T-cell (primary cell): ENCODE data around the gene ZDHHC14. TPM values are rescaled to one million over a fixed set of nuclear protein-coding genes. Genes with fewer than 3 reads are reported as not detected.

Source experiments
- ATAC-seq, 4 experiments: fragments of 200-7000 bp in 3 of 4; fragments of 150-1000 bp in 1 of 4; cut with Tn5 transposase; replicated peaks in 1 of 4; 1 replicate in 3 of 4; 2 replicates in 1 of 4; pipeline ENCODE4 v1.10.0; 2021; ENCODE audit warnings: moderate library complexity in 3 of 4, mild to moderate bottlenecking in 2 of 4, moderate number of reproducible peaks in 1 of 4
- CTCF ChIA-PET, 2 donors: fragments of 300-600 bp; sonication (Branson Sonifier 250); formaldehyde crosslinking; loops; one replicate each; lab custom pipeline; 2022; ENCODE audit warnings: antibody characterized with exemption in 2 of 2; lab: Charles Lee
- POLR2A ChIA-PET, 2 donors: fragments of 300-600 bp; sonication (Branson Sonifier 250); formaldehyde crosslinking; loops; one replicate each; lab custom pipeline; 2022; ENCODE audit warnings: antibody characterized with exemption in 2 of 2; lab: Charles Lee
- DNase-seq, 35 experiments: peaks; one replicate each; pipeline versions ENCODE4 v3.0.0 to v3.0.0-alpha.2; 2013 to 2023
- H3K27ac ChIP-seq: one replicate; pipeline ENCODE4 v1.5.1; 2013; ENCODE audit warnings: low read length
- H3K27me3 ChIP-seq, 2 experiments: replicated peaks in 1 of 2; 1 replicate in 1 of 2; 2 replicates in 1 of 2; pipeline versions ENCODE4 v1.6.1 to v1.7.0; 2013; ENCODE audit warnings: low read length in 1 of 2, mixed read lengths in 1 of 2; ENCODE audit not compliant: control insufficient read depth in 2 of 2, insufficient read depth in 2 of 2; ENCODE audit errors: extremely low read depth in 1 of 2
- H3K36me3 ChIP-seq, 2 donors: 1 replicate in 1 of 2; 2 replicates in 1 of 2; pipeline versions ENCODE4 v1.6.1 to v1.7.0; 2013; ENCODE audit warnings: low read length in 1 of 2; ENCODE audit not compliant: control insufficient read depth in 2 of 2, insufficient read depth in 1 of 2; ENCODE audit errors: extremely low read depth in 1 of 2
- H3K4me1 ChIP-seq, 2 experiments: 1 replicate in 1 of 2; 2 replicates in 1 of 2; pipeline versions ENCODE4 v1.6.1 to v1.7.0; 2013; ENCODE audit warnings: low read length in 2 of 2, mixed read lengths in 1 of 2; ENCODE audit not compliant: insufficient read depth in 2 of 2, control insufficient read depth in 1 of 2; ENCODE audit errors: extremely low read depth in 1 of 2
- H3K4me3 ChIP-seq, 2 donors: 1 replicate in 1 of 2; 2 replicates in 1 of 2; pipeline versions ENCODE4 v1.5.1 to v1.7.0; 2013; ENCODE audit warnings: mild to moderate bottlenecking in 2 of 2, low read length in 1 of 2, moderate library complexity in 1 of 2; ENCODE audit not compliant: control insufficient read depth in 1 of 2; ENCODE audit errors: extremely low read depth in 1 of 2
- H3K9me3 ChIP-seq: 2 replicates; pipeline ENCODE4 v1.7.0; 2013
- H3K27ac Mint-ChIP-seq, 2 donors: one replicate each; pipeline ENCODE4 v1.8.0; 2020 to 2021; ENCODE audit warnings: mild to moderate bottlenecking in 2 of 2, mixed read lengths in 2 of 2
- H3K27me3 Mint-ChIP-seq, 2 donors: one replicate each; pipeline ENCODE4 v1.8.0; 2021 to 2022; ENCODE audit warnings: mixed read lengths in 2 of 2
- H3K36me3 Mint-ChIP-seq: one replicate; pipeline ENCODE4 v1.8.0; 2021; ENCODE audit warnings: mixed read lengths
- H3K4me1 Mint-ChIP-seq, 3 donors: one replicate each; pipeline ENCODE4 v1.8.0; 2020 to 2022; ENCODE audit warnings: mixed read lengths in 3 of 3, mild to moderate bottlenecking in 1 of 3
- H3K4me3 Mint-ChIP-seq, 3 donors: one replicate each; pipeline ENCODE4 v1.8.0; 2020 to 2022; ENCODE audit warnings: mild to moderate bottlenecking in 3 of 3, mixed read lengths in 3 of 3, moderate library complexity in 3 of 3
- H3K9me3 Mint-ChIP-seq, 3 donors: one replicate each; pipeline ENCODE4 v1.8.0; 2020 to 2022; ENCODE audit warnings: mixed read lengths in 3 of 3
- WGBS: methylation state at CpG from one replicate; pipeline ENCODE4 v1.1.5; 2013; ENCODE audit warnings: missing lambda C conversion rate; ENCODE audit not compliant: insufficient coverage; 5-methylcytosine and 5-hydroxymethylcytosine counted together
- total RNA-seq, 35 experiments: library from RNA in 6 of 35; stranded (reverse) in 6 of 35; fragments of 120-200 nt in 1 of 35; gene quantifications; one replicate each; pipeline versions ENCODE4 v1.2.1 to v1.2.4 and lab custom pipeline; 2013 to 2026

ZDHHC14 gene
- total RNA-seq, 5 donors from 2014 or later (not counting 1 experiment from before 2014, with no cell fraction given): 2.1 to 3.7 (median 2.6) TPM

DNA sequence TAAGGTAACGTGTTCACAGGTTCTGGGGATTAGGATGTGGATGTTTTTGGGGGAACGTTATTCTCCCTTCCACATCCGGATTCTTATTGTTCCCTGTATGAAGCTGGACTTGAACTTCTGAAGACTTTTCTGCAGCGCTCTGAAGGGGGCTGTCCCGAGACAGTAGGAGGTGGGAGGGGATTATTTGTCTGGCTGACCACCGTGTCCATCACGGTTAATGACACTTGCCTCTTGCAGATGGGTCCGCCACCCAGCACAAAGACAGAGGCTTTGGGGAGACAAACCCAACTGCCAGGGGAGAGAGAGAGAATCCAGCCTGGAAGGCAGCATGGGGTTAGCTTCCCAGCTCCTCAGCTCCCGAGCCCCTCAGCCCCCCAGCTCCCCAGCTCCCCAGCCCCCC, 16.7 kb downstream of the ZDHHC14 start:
- Mint-ChIP-seq H3K4me1 (peaks cover 0 to 8% (median 0%) of the 10 kb centered on the region in 3 donors), H3K36me3 (no peaks in the 10 kb centered on the region), H3K9me3 (no peaks in the 10 kb centered on the region), H3K4me3 (no peak overlapping the region), H3K27me3 (peaks cover 0 to 7% of the 10 kb centered on the region in 2 donors), H3K27ac (no peak overlapping the region)
- WGBS: no CpG with 5 or more reads among the region's 9 CpGs
- Histone ChIP-seq H3K4me3 (no peak overlapping the region), H3K27ac (no peak overlapping the region), H3K9me3 (no peaks in the 10 kb centered on the region), H3K27me3 (no peaks in the 10 kb centered on the region), H3K4me1 (no peaks in the 10 kb centered on the region), H3K36me3 (no peaks in the 10 kb centered on the region)
- no peak for ATAC-seq
- CTCF ChIA-PET: no interaction called here
- POLR2A ChIA-PET: no interaction called here
- no peak for DNase-seq

DNA sequence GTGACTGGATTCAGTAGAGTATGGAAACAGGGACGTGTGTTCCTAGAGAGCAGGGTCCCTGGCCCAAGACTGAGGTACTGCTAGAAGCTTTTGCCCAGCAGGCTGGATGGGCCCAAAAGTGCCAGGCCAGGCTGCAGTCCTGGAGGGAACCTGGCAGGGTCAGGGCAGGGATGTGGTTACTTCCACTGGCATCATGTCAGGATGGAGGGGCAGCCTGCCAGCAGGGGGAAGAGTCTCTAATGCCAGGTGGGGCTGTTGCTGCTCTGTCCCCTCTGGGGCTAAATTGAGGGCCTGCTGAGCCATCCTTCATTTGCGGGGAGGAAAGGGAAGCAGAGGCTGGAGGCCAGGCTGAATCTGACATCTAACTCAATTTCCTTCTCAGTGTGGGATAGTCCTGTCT, 17.2 kb downstream of the ZDHHC14 start:
- Mint-ChIP-seq H3K9me3 (no peaks in the 10 kb centered on the region), H3K4me3 (no peak overlapping the region), H3K4me1 (peaks cover 0 to 8% (median 0%) of the 10 kb centered on the region in 3 donors), H3K36me3 (no peaks in the 10 kb centered on the region), H3K27me3 (peaks cover 0 to 7% of the 10 kb centered on the region in 2 donors), H3K27ac (no peak overlapping the region)
- DNase-seq: no peak
- CTCF ChIA-PET: no interaction called here
- POLR2A ChIA-PET: no interaction called here
- Histone ChIP-seq H3K36me3 (no peaks in the 10 kb centered on the region), H3K9me3 (no peaks in the 10 kb centered on the region), H3K4me3 (no peak overlapping the region), H3K27me3 (no peaks in the 10 kb centered on the region), H3K27ac (no peak overlapping the region), H3K4me1 (no peaks in the 10 kb centered on the region)
- WGBS: 56% methylated on average over 1 of the region's 2 CpGs
- ATAC-seq: no peak

DNA sequence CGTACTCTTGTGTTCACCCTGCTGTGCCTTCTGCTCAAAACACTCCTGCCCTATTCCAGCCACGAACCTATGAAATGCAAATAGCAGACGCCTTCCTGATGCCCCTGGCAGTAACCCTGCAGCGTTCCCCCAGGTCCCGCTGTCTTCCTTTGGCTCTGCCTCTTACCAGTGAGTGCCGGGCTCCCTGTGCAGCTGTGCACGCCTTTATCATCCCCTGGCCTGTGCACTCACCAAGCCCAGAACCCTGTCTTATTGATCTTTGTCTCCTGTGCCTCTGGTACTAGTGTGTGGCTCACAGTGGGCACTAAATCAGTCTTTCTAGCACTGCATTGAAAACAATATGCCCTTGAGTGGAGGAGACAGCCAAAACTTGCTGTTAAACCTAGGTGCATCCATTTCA, 19.7 kb downstream of the ZDHHC14 start:
- ATAC-seq: no peak
- Histone ChIP-seq H3K27ac (no peak overlapping the region), H3K9me3 (no peaks in the 10 kb centered on the region), H3K36me3 (no peaks in the 10 kb centered on the region), H3K4me1 (no peaks in the 10 kb centered on the region), H3K27me3 (no peaks in the 10 kb centered on the region), H3K4me3 (no peak overlapping the region)
- no peak for DNase-seq
- no peaks in the 10 kb centered on the region for H3K36me3 Mint-ChIP-seq
- H3K4me1 Mint-ChIP-seq: no peaks in the 10 kb centered on the region
- no peak overlapping the region for H3K4me3 Mint-ChIP-seq
- no peaks in the 10 kb centered on the region for H3K27me3 Mint-ChIP-seq
- ChIA-PET CTCF (no interaction called here), POLR2A (no interaction called here)
- H3K27ac Mint-ChIP-seq: no peak overlapping the region
- H3K9me3 Mint-ChIP-seq: no peaks in the 10 kb centered on the region
- WGBS: 90% methylated on average over 7 of the region's 7 CpGs

DNA sequence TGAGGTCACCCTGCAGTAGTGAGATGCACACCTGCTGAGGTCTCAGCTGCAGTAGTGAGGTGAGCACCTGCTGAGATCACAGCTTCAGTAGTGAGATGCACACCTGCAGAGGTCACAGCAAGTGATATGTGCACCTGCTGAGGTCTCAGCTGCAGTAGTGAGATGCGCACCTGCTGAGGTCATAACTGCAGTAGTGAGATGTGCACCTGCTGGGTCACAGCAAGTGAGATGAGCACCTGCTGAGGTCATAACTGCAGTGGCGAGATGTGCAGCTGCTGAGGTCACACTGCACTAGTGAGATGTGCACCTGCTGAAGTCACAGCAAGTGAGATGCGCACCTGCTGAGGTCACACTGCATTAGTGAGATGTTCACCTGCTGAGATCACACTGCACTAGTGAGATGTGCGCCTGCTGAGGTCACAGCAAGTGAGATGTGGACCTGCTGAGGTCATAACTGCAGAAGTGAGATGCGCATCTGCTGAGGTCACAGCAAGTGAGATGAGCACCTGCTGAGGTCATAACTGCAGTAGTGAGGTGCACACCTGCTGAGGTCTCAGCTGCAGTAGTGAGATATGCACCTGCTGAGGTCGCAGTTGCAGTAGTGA, 20.8 kb downstream of the ZDHHC14 start:
- no peak for DNase-seq
- H3K27me3 ChIP-seq: no peaks in the 10 kb centered on the region

DNA sequence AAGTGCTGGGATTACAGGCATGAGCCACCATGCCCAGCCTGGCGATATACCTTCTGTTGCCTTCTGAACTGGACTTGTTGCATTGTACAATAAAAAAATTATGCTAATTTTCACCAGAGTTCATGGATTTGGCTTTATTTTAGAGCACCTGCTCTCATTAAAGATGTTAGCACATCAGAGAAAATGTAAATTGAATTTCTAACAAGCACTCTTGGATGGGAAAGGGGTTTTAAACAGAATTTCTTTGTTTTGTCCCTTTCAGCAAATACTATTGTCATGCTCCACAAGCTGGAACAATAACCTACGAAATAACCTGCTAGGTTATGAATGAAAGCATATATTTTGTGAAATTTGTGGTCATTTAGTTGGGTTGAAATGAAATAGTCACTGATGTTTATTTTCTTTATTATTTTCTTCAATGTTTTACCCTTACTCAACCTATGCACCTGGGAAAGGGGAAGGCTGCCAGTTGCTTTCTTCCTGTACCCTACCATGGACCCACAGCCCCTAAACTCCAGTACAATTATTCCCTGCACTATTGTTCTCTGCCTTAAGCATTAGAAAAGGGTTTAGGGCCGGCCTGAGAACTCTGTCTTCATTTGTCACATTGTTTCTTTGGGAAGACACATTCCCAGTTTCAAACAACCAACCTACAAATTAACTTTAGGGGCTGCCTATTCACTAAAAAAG, 22.2 kb downstream of the ZDHHC14 start:
- Histone ChIP-seq H3K4me3 (no peak overlapping the region), H3K27ac (no peak overlapping the region), H3K4me1 (peaks cover 0 to 2% of the 10 kb centered on the region in 2 experiments), H3K9me3 (no peaks in the 10 kb centered on the region), H3K36me3 (no peaks in the 10 kb centered on the region), H3K27me3 (no peaks in the 10 kb centered on the region)
- no peak for DNase-seq
- Mint-ChIP-seq H3K4me1 (no peaks in the 10 kb centered on the region), H3K36me3 (no peaks in the 10 kb centered on the region), H3K9me3 (no peaks in the 10 kb centered on the region), H3K27me3 (no peaks in the 10 kb centered on the region), H3K4me3 (no peak overlapping the region), H3K27ac (no peak overlapping the region)
- ChIA-PET CTCF (no interaction called here), POLR2A (no interaction called here)
- ATAC-seq: no peak
- WGBS: 60% methylated on average over 1 of the region's 3 CpGs

More for the DNA sequence above, 20.8 kb downstream of the ZDHHC14 start:
- Histone ChIP-seq H3K27ac (no peak overlapping the region), H3K4me3 (no peak overlapping the region), H3K36me3 (no peaks in the 10 kb centered on the region), H3K4me1 (no peaks in the 10 kb centered on the region), H3K9me3 (no peaks in the 10 kb centered on the region)
- ChIA-PET CTCF (no interaction called here), POLR2A (no interaction called here)
- Mint-ChIP-seq H3K27ac (no peak overlapping the region), H3K4me1 (no peaks in the 10 kb centered on the region), H3K27me3 (no peaks in the 10 kb centered on the region), H3K9me3 (no peaks in the 10 kb centered on the region), H3K36me3 (no peaks in the 10 kb centered on the region), H3K4me3 (no peak overlapping the region)
- WGBS: 95% methylated on average over 6 of the region's 6 CpGs
- no peak for ATAC-seq

DNA sequence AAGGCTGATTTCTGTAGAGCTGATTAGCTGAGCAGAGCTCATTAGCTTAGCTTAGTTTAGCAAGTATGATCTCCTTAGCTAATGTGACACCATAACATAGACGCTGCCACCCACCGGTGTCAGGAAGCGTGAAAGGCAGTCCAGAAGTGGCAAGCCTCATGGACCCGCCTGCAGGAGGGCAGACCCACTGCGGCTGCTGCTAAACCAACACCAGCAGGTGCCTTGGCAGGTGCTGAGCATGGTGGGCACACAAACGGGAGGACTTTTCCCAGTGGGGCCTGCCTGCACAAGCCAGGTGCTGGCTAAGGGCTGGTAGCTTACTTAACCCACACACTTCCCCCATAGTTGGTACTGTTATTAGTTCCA, 22.7 kb downstream of the ZDHHC14 start:
- H3K27ac Mint-ChIP-seq: no peak overlapping the region
- ChIA-PET POLR2A (no interaction called here), CTCF (no interaction called here)
- no peaks in the 10 kb centered on the region for H3K36me3 Mint-ChIP-seq
- no peaks in the 10 kb centered on the region for H3K9me3 Mint-ChIP-seq
- Histone ChIP-seq H3K4me3 (no peak overlapping the region), H3K27me3 (no peaks in the 10 kb centered on the region), H3K9me3 (no peaks in the 10 kb centered on the region), H3K4me1 (peaks cover 0 to 2% of the 10 kb centered on the region in 2 experiments), H3K27ac (no peak overlapping the region), H3K36me3 (no peaks in the 10 kb centered on the region)
- no peak for ATAC-seq
- WGBS: 92% methylated on average over 5 of the region's 6 CpGs
- no peak overlapping the region for H3K4me3 Mint-ChIP-seq
- no peaks in the 10 kb centered on the region for H3K27me3 Mint-ChIP-seq
- no peaks in the 10 kb centered on the region for H3K4me1 Mint-ChIP-seq
- no peak for DNase-seq
